ENCODE results near the gene RTKN.
"Not testable (repeated sequence)": the region's sequence is repeated elsewhere in the genome, so short reads cannot be mapped to it uniquely, and the experiment has no call there.

DNA sequence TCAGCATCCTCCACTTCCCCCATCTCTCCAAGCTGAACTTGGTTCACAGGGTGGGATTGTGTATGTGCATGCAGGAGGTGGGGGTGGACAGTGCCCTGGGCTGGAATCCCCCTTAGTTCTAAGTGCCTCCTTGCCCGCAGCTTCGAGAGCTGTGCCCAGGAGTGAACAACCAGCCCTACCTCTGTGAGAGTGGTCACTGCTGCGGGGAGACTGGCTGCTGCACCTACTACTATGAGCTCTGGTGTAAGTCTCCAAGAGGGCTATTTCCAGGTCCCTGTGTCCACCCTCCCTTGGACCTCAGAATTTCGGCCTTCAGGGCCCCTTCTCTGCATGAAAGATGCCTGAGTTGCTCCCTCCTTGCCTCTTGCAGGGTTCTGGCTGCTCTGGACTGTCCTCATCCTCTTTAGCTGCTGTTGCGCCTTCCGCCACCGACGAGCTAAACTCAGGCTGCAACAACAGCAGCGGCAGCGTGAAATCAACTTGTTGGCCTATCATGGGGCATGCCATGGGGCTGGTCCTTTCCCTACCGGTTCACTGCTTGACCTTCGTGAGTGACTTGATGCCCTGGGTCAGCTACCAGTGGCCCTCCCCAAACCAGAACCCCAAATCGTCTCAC lies 17.9 kb upstream of the RTKN start:
- not testable (repeated sequence) for TF ChIP-seq BHLHE40 (IDR thresholded peaks at IDR 0.05; ENCODE audit: low read length); POLR2AphosphoS5 (IDR thresholded peaks at IDR 0.05; ENCODE audit: low read depth, low read length); EZH2 (conservative IDR thresholded peaks at IDR 0.05; ENCODE audit: low read depth, low read length); CTCF (CRISPR knock-in tag; IDR thresholded peaks at IDR 0.05); ZFX (CRISPR knock-in tag; IDR thresholded peaks at IDR 0.05; ENCODE audit: low read depth); POLR2A (IDR thresholded peaks at IDR 0.05; ENCODE audit: insufficient read depth in 1 of 2, low read depth in 2 of 2, low read length in 2 of 2); ZNF333 (CRISPR knock-in tag; IDR thresholded peaks at IDR 0.05; ENCODE audit: borderline replicate concordance); E2F5 (CRISPR knock-in tag; conservative IDR thresholded peaks at IDR 0.05)
